WI38 (cell line): ENCODE data around the gene SNX24.

Experiments
- H3K4me3 ChIP-seq: 2 replicates; pipeline ENCODE4 v1.5.1; 2011; ENCODE audit warnings: low read depth, mild to moderate bottlenecking, control low read depth, low read length
- TF ChIP-seq, protein P1 (sequence below): IDR thresholded peaks from 2 replicates; pipeline ENCODE4 v1.5.1; 2012; ENCODE audit warnings: low read depth, mild to moderate bottlenecking, control low read depth, low read length

The SNX24 gene

DNA sequence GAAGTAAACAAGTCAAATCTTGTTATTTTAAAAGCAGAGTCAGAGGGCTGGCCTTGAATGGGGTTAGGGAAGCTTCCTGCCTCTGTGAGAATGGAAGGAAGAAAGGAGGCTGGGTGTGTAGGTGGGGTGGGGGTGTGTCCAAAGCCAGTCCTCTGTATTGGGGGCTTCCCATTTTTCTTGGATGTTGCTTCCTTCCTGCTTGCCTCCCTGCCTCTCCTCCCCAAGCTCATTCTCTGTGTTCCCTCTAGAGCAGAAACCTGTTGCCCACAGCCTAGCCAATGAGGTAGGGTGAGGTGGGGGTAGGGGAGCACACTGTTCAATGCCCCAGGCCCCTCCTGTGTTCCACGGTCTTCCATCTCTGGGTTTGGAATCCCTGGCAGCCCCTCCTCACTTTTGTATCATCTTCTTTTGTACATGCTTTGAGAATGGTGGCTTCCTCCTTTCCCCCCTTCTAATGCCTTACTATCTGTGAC, 39.7 kb downstream of the SNX24 start:
- no peak overlapping the region for H3K4me3 ChIP-seq
- TF ChIP-seq, protein P1, sequence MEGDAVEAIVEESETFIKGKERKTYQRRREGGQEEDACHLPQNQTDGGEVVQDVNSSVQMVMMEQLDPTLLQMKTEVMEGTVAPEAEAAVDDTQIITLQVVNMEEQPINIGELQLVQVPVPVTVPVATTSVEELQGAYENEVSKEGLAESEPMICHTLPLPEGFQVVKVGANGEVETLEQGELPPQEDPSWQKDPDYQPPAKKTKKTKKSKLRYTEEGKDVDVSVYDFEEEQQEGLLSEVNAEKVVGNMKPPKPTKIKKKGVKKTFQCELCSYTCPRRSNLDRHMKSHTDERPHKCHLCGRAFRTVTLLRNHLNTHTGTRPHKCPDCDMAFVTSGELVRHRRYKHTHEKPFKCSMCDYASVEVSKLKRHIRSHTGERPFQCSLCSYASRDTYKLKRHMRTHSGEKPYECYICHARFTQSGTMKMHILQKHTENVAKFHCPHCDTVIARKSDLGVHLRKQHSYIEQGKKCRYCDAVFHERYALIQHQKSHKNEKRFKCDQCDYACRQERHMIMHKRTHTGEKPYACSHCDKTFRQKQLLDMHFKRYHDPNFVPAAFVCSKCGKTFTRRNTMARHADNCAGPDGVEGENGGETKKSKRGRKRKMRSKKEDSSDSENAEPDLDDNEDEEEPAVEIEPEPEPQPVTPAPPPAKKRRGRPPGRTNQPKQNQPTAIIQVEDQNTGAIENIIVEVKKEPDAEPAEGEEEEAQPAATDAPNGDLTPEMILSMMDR: no peak

DNA sequence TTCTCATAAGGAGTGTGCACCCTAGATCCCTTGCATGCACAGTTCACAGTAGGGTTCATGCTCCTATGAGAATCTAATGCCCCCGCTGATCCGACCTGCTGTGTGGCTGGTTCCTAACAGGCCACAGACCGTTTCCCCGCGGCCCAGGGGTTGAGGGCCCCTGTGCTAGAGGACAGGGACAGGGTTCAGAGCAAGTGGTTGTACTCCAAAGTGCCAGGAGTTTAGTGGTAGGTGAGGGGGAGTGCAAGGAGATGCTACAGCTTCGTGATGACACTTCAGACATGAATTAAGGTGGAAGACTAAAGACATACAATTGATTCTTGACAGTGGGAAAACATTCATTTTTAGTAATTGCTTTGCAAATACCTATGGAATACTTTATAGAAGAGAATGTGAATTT, 40.5 kb downstream of the SNX24 start:
- TF ChIP-seq, protein P1: no peak
- no peak overlapping the region for H3K4me3 ChIP-seq

DNA sequence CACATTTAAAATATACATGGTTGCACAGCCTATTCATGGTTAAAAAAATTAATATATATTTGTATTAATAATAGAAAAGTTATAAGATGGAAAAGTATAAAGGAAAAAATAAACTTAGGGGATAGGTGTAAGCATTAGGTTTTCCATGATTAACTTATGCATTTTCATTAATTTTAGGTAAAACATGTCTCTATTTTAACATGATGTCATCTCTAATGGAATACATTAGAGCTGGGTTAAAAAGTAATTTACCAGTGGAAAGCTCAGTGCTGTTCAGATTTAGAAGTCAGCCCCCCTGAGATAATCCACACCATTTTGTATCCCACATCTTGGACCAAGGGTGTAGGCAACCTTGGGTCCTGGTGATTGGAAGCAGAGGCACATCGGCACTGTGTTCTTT, 49.7 kb downstream of the SNX24 start:
- TF ChIP-seq, protein P1: no peak
- no peak overlapping the region for H3K4me3 ChIP-seq

DNA sequence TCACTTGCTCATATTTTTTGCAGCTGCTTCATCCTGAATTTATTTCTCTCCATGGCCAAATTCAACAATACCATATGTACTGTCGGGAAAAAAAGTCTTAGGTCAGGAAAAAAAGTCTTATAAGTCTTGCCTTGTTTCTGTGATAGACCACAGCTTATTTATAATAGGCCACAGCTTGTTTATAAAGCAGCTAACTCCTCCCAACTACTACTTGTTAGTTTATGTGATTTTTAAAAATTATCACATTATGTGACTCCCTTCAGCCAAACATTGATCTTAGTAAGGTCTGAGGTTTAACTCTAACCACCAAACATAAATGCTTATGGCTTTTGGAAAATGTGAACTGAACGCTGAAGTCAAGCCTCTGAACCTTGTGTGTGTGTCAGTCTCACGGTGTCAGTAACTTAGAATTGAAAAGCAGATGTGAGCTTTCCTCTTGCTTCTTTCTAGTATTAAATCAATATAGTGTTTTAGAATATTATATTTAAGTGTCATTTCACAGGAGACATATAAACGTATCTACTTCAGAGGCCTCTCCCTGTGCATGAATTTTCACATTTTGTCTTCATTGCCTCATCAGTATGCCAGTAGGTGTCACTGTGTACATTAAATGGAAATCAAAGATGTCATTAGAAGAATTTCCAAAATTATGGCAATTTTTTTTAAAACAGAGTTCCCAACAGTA, 51.3 kb downstream of the SNX24 start:
- TF ChIP-seq, protein P1: peak; percentile 35; the same call in 1 of the 2 replicates
- no peak overlapping the region for H3K4me3 ChIP-seq

DNA sequence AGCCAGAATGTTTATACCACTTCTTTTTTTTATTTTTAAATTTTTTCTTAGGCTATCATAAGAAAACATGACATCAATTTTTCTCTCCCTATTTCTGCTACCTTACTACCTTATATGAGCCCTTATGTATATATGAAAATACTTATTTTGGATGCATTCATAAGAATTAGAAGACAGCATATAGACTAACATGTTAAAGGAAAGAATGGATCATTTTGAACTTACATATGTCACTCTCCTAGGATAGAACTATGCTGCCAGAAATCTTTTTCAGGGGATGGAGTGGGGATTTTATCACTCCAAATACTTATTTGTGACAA, 51.8 kb downstream of the SNX24 start:
- H3K4me3 ChIP-seq: no peak overlapping the region
- TF ChIP-seq, protein P1: no peak

GRCh38 chr5:122901346-122901745, 55.9 kb downstream of the SNX24 start:
- H3K4me3 ChIP-seq: no peak overlapping the region
- TF ChIP-seq, protein P1: no peak

DNA sequence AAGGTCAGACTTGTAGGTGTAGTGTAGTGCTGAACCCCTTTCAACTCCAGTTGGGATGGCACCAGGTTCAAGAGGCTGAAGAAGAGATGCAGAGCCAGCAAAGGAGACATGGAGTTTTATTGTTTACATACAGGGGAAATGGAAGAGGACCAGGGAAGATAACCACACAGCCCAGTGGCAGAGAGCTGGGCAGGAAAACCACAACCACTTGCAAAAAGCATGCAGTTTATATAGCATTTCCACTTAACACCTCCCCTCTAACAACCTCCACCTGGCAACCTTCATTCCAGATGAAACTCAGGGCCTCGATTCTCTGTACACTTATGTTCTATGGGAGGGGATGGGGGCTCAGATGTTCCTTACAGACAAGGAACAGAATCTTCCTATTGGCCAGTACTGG, 56.9 kb downstream of the SNX24 start:
- TF ChIP-seq, protein P1: no peak
- no peak overlapping the region for H3K4me3 ChIP-seq
